Spleen (tissue), 7 donors: Measurements from ENCODE around the gene SLC2A6.

Experiments used
- CTCF ChIP-seq, 11 experiments: fragments of 200-600 bp in 7 of 11; fragments of 450-650 bp in 4 of 11; sonication (generic) in 4 of 11; IDR thresholded peaks in 8 of 11; conservative IDR thresholded peaks in 3 of 11; 1 replicate in 7 of 11; 2 replicates in 4 of 11; pipeline versions ENCODE4 v1.4.0 to v1.8.0; 2016 to 2021; ENCODE audit warnings: antibody characterized with exemption in 11 of 11, inconsistent platforms in 4 of 11, mild to moderate bottlenecking in 1 of 11
- POLR2A ChIP-seq, 3 donors: fragments of 450-650 bp; IDR thresholded peaks; one replicate each; pipeline ENCODE4 v1.5.1; 2017; ENCODE audit warnings: antibody characterized with exemption in 3 of 3, mild to moderate bottlenecking in 1 of 3
- POLR2AphosphoS5 ChIP-seq, 3 donors: sonication (generic); formaldehyde crosslinking; IDR thresholded peaks; one replicate each; pipeline ENCODE4 v1.5.1; 2017; ENCODE audit warnings: antibody characterized with exemption in 3 of 3
- donor health status: DM: no; HTN: no; CAD: no; lungs with moderate emphysema.
- donor health status: DM: no; HTN: no; CAD: no.
- donor health status: DM: no; HTN: no; CAD: no.

- no peak for TF ChIP-seq CTCF (IDR thresholded peaks at IDR 0.05 in 8 of 11, conservative IDR thresholded peaks at IDR 0.05 in 3 of 11)
- no peak for TF ChIP-seq POLR2A (IDR thresholded peaks at IDR 0.05)
- peak; percentile 11 to 30 (median 22) for TF ChIP-seq POLR2AphosphoS5 (IDR thresholded peaks at IDR 0.05)
Measured at GRCh38 chr9:133468777-133469421, 10.0 kb downstream of the SLC2A6 start.
